Body of pancreas (tissue), 4 donors: Measurements from ENCODE around the gene TRAK1.

Experiments
- CTCF ChIP-seq, 7 experiments: fragments of 450-650 bp in 4 of 7; fragments of 200-600 bp in 3 of 7; sonication (generic) in 3 of 7; IDR thresholded peaks; one replicate each; pipeline ENCODE4 v1.5.1; 2016 to 2019; ENCODE audit warnings: antibody characterized with exemption in 7 of 7
- POLR2A ChIP-seq, 3 donors: fragments of 450-650 bp; IDR thresholded peaks; one replicate each; pipeline ENCODE4 v1.6.1; 2016; ENCODE audit warnings: antibody characterized with exemption in 3 of 3, mild to moderate bottlenecking in 2 of 3

GRCh38 chr3:42117175-42118008 is 26.2 kb downstream of the TRAK1 start:
- TF ChIP-seq CTCF (IDR thresholded peaks at IDR 0.05) = peak in 6 of 7 experiments; percentile 42 to 73 (median 60)
- TF ChIP-seq POLR2A (IDR thresholded peaks at IDR 0.05) = no peak
